ENCODE data around the gene TRA2A. TPM values are rescaled to one million over a fixed set of nuclear protein-coding genes. Genes with fewer than 3 reads are reported as not detected.

TRA2A gene
- total and polyA plus RNA-seq, 9 of the 15 experiments (the other 6 are each of a cell fraction or from before 2014, with no cell fraction given), result 22.7 to 210 (median 73.9) TPM

DNA sequence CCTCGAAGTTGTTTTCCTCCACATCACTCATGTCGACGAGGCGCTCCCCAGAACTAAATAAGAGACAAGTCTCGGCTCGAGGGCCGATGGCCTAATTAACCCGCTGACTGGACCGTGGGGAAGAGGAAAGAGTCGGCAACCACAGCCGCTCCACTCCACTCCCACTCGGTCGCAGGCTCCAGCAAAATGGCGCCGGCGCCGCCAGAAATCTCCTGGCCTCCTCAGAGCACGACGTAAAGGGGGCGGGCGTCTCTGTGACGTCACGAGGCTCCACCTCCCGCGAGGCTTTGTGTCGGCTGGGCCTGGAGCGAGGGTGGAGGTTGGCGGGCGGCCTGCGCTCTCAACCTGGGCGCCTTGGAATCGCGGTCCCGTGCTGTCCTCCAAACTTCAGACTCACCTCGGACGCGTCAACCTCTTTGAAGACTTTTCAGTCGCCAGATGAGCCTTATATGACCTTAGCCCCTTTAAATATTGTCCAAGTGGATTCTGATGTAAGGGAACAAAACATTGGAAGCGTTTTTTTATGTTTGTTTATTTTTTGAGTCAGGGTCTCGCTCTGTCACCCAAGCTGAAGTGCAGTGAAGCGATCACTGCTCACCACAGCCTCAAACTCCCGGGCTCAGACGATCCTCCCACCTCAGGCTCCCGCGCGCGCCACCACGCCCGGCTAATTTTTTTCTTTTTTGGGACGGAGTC is at the start of gene TRA2A (continued):
- TF ChIP-seq NFATC3 (IDR thresholded peaks at IDR 0.05), result no peak
- no peak for TF ChIP-seq CHD1 (IDR thresholded peaks at IDR 0.05; ENCODE audit: low read length)
- TF ChIP-seq TFE3 (CRISPR knock-in tag; IDR thresholded peaks at IDR 0.05), result no peak
- TF ChIP-seq ZZZ3 (IDR thresholded peaks at IDR 0.05), result no peak
- no peak for TF ChIP-seq NFXL1 (CRISPR knock-in tag; IDR thresholded peaks at IDR 0.05)
- TF ChIP-seq CREM (IDR thresholded peaks at IDR 0.05; ENCODE audit: low read depth), result peak; percentile 97
- TF ChIP-seq NCOA4 (IDR thresholded peaks at IDR 0.05; ENCODE audit: partially characterized antibody), result peak; percentile 23
- no peak for TF ChIP-seq RBM14 (IDR thresholded peaks at IDR 0.05; ENCODE audit: borderline replicate concordance, insufficient read depth, low read depth, low read length)
- peak; percentile 94 for TF ChIP-seq GTF2F1 (IDR thresholded peaks at IDR 0.05; ENCODE audit: low read depth, low read length)
- no peak for TF ChIP-seq GATAD2B (IDR thresholded peaks at IDR 0.05; ENCODE audit: borderline replicate concordance)
- 0 out of 2 replicates have a peak, but pooled peaks have one; percentile 23 for TF ChIP-seq ZNF583 (CRISPR knock-in tag; IDR thresholded peaks at IDR 0.05)
- no peak for TF ChIP-seq MBD1 (CRISPR knock-in tag; IDR thresholded peaks at IDR 0.05)
- TF ChIP-seq, protein P1, sequence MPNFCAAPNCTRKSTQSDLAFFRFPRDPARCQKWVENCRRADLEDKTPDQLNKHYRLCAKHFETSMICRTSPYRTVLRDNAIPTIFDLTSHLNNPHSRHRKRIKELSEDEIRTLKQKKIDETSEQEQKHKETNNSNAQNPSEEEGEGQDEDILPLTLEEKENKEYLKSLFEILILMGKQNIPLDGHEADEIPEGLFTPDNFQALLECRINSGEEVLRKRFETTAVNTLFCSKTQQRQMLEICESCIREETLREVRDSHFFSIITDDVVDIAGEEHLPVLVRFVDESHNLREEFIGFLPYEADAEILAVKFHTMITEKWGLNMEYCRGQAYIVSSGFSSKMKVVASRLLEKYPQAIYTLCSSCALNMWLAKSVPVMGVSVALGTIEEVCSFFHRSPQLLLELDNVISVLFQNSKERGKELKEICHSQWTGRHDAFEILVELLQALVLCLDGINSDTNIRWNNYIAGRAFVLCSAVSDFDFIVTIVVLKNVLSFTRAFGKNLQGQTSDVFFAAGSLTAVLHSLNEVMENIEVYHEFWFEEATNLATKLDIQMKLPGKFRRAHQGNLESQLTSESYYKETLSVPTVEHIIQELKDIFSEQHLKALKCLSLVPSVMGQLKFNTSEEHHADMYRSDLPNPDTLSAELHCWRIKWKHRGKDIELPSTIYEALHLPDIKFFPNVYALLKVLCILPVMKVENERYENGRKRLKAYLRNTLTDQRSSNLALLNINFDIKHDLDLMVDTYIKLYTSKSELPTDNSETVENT (CRISPR knock-in tag; IDR thresholded peaks at IDR 0.05), result 0 out of 2 replicates have a peak, but pooled peaks have one; percentile 46
- TF ChIP-seq POLR2G (IDR thresholded peaks at IDR 0.05; ENCODE audit: low read depth, low read length), result peak; percentile 97
- TF ChIP-seq JUNB (CRISPR knock-in tag; conservative IDR thresholded peaks at IDR 0.05), result no peak
- no peak for TF ChIP-seq MEF2D (tag; conservative IDR thresholded peaks at IDR 0.05; ENCODE audit: low read depth)
- no peak for TF ChIP-seq ZNF140 (CRISPR knock-in tag; IDR thresholded peaks at IDR 0.05)
- no peak for TF ChIP-seq TCF7 (IDR thresholded peaks at IDR 0.05; ENCODE audit: borderline replicate concordance)
- TF ChIP-seq ARID2 (IDR thresholded peaks at IDR 0.05), result no peak
- TF ChIP-seq TEAD1 (CRISPR knock-in tag; IDR thresholded peaks at IDR 0.05), result 0 out of 4 replicates have a peak, but pooled peaks of 1 of the 2 experiments have one; percentile 13
- peak; percentile 100 for TF ChIP-seq NBN (IDR thresholded peaks at IDR 0.05; ENCODE audit: low read depth)
- TF ChIP-seq NR2F6 (CRISPR knock-in tag; IDR thresholded peaks at IDR 0.05), result no peak
- peak; percentile 48; the same call in 1 of the 2 replicates for TF ChIP-seq MYNN (IDR thresholded peaks at IDR 0.05)
- no peak for TF ChIP-seq MYNN (CRISPR knock-in tag; IDR thresholded peaks at IDR 0.05)
- TF ChIP-seq TBL1XR1 (IDR thresholded peaks at IDR 0.05; ENCODE audit: low read length in 2 of 2), result peak in 1 of 2 experiments; percentile 66; a peak in 2 of 4 replicates
- TF ChIP-seq ZSCAN32 (CRISPR knock-in tag; IDR thresholded peaks at IDR 0.05), result no peak

Data from K562 (cell line).